ENCODE results near the gene UGT3A2.

UGT3A2 gene

GRCh38 chr5:36006163-36006562 lies 60.5 kb downstream of the UGT3A2 start:
- DNase-seq (ENCODE audit: low read depth in 2 of 2): no peak

DNA sequence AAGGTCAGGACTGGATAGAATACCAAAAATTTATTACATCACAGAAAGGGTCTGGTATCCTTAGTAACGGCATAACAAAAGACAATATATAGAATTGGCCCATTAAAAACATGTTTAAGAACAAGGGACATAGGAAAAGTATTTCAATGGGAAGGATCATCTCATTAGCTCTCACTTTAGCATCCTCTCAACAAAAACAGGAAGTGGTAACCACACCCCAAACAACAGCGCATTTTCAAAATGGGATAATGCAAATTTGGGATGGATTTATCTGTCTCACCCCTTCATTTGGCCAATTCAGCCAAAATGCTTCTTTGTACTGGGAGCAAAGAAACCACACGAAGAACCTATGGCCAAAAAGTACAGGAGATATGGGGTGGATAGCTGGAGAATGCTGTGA lies 65.7 kb downstream of the UGT3A2 start:
- no peak for DNase-seq (ENCODE audit: low read depth in 2 of 2)

GRCh38 chr5:35999547-35999946 lies 67.1 kb downstream of the UGT3A2 start:
- DNase-seq (ENCODE audit: low read depth in 2 of 2): no peak

DNA sequence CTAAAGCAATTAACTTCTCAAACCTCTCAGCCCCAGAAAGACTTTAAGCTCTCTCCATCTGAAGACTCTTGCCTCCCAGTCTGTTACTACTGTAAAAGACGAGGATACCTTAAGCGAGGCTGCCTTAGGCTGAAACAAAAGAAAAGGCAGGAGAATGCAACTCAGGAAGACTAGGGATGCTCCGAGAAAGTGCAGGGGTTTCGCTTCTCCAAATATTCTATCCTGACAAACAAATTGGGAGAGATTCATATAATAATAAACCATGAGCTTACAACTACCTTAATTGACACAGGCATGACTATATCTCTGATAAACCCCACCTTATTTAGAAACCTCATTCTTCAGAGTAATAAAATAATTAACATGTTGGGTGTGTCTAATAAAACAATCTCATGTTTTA lies 70.6 kb downstream of the UGT3A2 start:
- DNase-seq (ENCODE audit: low read depth in 2 of 2): no peak

DNA sequence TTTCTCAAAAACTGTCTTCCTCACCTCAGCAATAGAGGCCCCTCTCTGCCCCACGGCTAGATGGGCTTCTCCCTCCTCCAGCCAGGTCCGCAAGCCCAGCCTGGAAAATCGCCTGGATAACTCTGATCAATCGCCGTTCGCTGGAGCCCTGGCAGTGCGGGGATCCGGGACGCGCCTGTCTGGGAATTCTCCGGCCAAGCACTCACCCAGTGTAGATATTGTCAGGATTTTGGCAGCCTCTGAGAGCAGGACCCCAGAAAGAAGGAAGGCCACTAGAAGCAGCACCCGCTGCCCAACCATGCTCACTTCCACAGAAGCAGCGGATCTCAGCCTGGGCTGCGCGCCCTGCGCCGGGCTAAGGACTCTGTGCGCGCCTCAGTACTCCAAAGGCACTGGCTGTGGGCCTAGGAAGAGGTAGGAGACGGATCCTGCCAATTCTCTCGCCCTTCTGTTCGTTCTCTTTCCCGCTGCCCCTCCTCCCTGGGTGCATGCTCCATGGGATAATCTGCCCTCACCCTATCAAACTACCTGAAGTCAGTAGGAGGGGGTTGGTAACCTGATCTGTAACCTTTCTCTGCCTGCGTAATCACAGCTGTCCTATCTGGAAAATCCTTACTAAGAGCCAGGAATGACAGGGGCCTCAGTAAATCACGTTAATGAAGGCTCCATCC lies 75.6 kb downstream of the UGT3A2 start, which contains the start of gene UGT3A1:
UGT3A1 (minus strand) TSS at position 450 of the 671 bp plus-strand sequence; CDS start at position 300, 150 bp downstream.
- no peak for DNase-seq (ENCODE audit: low read depth in 2 of 2)

DNA sequence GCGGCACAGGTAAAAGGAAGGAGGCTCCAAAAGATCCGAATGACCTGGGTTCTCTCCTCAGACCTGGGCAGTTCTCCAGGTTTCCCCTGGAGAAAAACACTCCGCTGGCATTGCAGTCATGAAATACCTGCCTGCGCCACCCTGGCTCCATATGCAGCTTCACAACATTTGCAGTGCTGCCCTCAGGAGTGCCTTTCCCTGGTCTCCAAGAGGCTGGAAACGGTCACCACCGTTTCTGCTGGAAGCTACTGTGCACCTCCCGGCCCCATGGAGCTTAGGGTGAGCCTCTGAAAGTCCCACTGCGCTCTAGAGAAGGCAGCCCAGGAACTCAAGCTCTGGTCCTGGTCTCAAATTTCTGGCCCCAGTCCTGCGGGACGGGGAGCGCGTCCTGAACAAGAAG lies 76.2 kb downstream of the UGT3A2 start:
- no peak for DNase-seq (ENCODE audit: low read depth in 2 of 2)

- no peak for DNase-seq (ENCODE audit: low read depth in 2 of 2)
Observed at GRCh38 chr5:35988529-35988928, 78.2 kb downstream of the UGT3A2 start.

DNA sequence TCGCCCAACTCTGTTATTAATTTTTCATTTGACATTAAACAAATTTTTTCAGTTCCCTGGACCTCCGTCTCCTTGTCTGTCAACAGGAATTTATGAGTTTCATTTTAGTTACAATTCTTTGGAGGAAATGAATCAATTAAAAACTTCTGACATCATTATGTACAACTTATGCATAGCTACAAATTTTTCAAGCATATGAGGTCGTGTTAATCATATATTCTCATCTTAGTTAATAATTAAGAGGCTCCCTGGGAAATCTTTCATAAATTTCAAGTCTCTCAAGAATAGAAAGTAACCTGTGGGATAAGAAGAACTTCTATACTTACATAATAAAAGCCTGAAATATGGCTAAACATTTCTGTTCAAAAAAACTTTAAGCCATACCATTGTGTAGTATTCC lies 78.9 kb downstream of the UGT3A2 start:
- no peak for DNase-seq (ENCODE audit: low read depth in 2 of 2)
